Lung (tissue), 12 donors: ENCODE measurements around the gene SMIM26. TPM values are rescaled to one million over a fixed set of nuclear protein-coding genes. Genes with fewer than 3 reads are reported as not detected.

Experiments
- ATAC-seq: fragments of 200-7000 bp; cut with Tn5 transposase; one replicate; pipeline ENCODE4 v1.9.1; 2020; ENCODE audit warnings: moderate number of reproducible peaks; ENCODE audit not compliant: insufficient read depth, low FRiP score
- DNase-seq, 3 donors: peaks; one replicate each; pipeline ENCODE4 v3.0.0-alpha.2; 2013 to 2017
- H3K27ac ChIP-seq, 2 donors: one replicate each; pipeline ENCODE4 v1.5.1; 2013; ENCODE audit warnings: mild to moderate bottlenecking in 2 of 2, moderate library complexity in 2 of 2, control low read depth in 1 of 2, inconsistent platforms in 1 of 2, low read depth in 1 of 2, low read length in 1 of 2
- H3K27me3 ChIP-seq, 3 donors: one replicate each; pipeline ENCODE4 v1.5.1; 2013; ENCODE audit warnings: low read length in 2 of 3; ENCODE audit not compliant: control insufficient read depth in 3 of 3, insufficient read depth in 3 of 3
- H3K36me3 ChIP-seq, 4 donors: one replicate each; pipeline ENCODE4 v1.5.1; 2013; ENCODE audit warnings: low read length in 4 of 4, mild to moderate bottlenecking in 1 of 4, moderate library complexity in 1 of 4; ENCODE audit not compliant: control insufficient read depth in 4 of 4, insufficient read depth in 4 of 4
- H3K4me1 ChIP-seq, 5 donors: one replicate each; pipeline ENCODE4 v1.5.1; 2013; ENCODE audit warnings: low read length in 5 of 5, mild to moderate bottlenecking in 2 of 5, moderate library complexity in 1 of 5; ENCODE audit not compliant: control insufficient read depth in 5 of 5, insufficient read depth in 5 of 5
- H3K4me3 ChIP-seq: one replicate; pipeline ENCODE4 v1.5.1; 2013; ENCODE audit warnings: mild to moderate bottlenecking, control low read depth, moderate library complexity
- H3K9ac ChIP-seq, 2 donors: one replicate each; pipeline ENCODE4 v1.5.1; 2013; ENCODE audit warnings: low read length in 2 of 2, control low read depth in 1 of 2; ENCODE audit not compliant: insufficient read depth in 1 of 2
- H3K9me3 ChIP-seq, 4 donors: one replicate each; pipeline ENCODE4 v1.5.1; 2013; ENCODE audit warnings: low read length in 3 of 4, mild to moderate bottlenecking in 1 of 4, moderate library complexity in 1 of 4; ENCODE audit not compliant: control insufficient read depth in 4 of 4, insufficient read depth in 3 of 4
- WGBS, 2 donors: extraction: QIAGEN DNeasy Blood & Tissue Kit; methylation state at CpG; one replicate each; pipeline ENCODE4 v1.1.7; 2013; 5-methylcytosine and 5-hydroxymethylcytosine counted together
- polyA plus RNA-seq, 2 donors: library from polyadenylated mRNA; stranded (reverse); fragments of 200-250 nt; gene quantifications; one replicate each; pipeline ENCODE4 v1.2.1, GENCODE V29; 2013
- total RNA-seq, 2 donors: library from RNA; depleted of rRNA in 1 of 2; stranded (reverse); fragments of >200 nt in 1 of 2; gene quantifications; one replicate each; pipeline ENCODE4 v1.2.1, GENCODE V29; 2014 to 2021
- TF ChIP-seq, protein P1 (sequence below): IDR thresholded peaks from 2 replicates; pipeline ENCODE4 v1.5.1; 2012; ENCODE audit warnings: mild to moderate bottlenecking; ENCODE audit errors: control extremely low read depth, extremely low read depth
- donor health status: control.
- donor health status: control.
- donor health status: Bipolar disorder and iron deficiency.
- donor health status: healthy.
- donor health status: DM: yes; HTN: yes; CAD: no.

SMIM26 gene
- total and polyA plus RNA-seq, 4 donors, result 53.5 to 216 (median 67.9) TPM

DNA sequence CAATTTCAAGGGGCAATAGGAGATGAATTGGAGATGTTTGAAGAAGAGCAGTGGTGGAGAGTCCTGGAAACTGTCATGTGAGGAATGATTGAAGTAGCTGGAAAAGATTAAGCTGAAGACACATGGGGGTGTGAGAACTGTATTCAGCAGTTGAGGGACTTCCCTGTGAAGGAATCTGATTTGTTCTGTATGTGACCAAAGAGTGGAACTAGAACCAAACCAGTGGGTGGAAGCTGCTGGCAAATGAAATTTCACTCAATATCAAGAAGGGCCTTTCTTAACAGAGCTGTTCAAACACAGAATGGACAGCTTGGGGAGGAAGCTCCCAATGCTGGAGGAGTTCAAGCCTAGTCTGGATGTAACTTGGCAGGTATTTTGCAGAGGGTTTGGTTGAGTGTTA, 38.2 kb upstream of the SMIM26 start:
- Histone ChIP-seq H3K4me1 (no peaks in the 10 kb centered on the region), H3K27ac (no peak overlapping the region), H3K9ac (no peak overlapping the region), H3K9me3 (no peaks in the 10 kb centered on the region), H3K36me3 (peaks cover 55 to 70% (median 64%) of the 10 kb centered on the region in 4 donors), H3K4me3 (no peak overlapping the region), H3K27me3 (no peaks in the 10 kb centered on the region)
- TF ChIP-seq, protein P1, sequence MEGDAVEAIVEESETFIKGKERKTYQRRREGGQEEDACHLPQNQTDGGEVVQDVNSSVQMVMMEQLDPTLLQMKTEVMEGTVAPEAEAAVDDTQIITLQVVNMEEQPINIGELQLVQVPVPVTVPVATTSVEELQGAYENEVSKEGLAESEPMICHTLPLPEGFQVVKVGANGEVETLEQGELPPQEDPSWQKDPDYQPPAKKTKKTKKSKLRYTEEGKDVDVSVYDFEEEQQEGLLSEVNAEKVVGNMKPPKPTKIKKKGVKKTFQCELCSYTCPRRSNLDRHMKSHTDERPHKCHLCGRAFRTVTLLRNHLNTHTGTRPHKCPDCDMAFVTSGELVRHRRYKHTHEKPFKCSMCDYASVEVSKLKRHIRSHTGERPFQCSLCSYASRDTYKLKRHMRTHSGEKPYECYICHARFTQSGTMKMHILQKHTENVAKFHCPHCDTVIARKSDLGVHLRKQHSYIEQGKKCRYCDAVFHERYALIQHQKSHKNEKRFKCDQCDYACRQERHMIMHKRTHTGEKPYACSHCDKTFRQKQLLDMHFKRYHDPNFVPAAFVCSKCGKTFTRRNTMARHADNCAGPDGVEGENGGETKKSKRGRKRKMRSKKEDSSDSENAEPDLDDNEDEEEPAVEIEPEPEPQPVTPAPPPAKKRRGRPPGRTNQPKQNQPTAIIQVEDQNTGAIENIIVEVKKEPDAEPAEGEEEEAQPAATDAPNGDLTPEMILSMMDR, result no peak
- ATAC-seq, result no peak
- no peak for DNase-seq

DNA sequence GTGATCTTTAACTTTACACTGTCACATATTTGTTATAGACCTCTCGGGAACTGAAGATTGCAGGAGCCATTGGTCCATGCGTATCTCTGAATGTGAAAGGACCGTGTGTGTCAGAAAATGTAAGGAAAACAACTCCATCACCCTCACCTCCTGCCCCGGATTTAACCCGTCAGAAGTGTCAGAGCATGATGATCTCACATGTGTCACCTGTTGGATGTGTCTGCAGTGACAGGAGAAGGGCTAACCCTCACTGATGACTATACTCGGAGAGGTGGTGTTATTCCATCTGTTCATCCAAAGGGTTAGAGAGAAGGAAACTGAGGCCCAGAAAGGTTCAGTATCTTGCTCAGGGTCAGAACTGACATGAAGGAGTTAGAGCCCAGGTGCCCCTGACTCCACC, 34.6 kb upstream of the SMIM26 start:
- ATAC-seq, result no peak
- H3K9ac ChIP-seq, result no peak overlapping the region
- TF ChIP-seq, protein P1, result no peak
- no peaks in the 10 kb centered on the region for H3K9me3 ChIP-seq
- no peaks in the 10 kb centered on the region for H3K27me3 ChIP-seq
- no peak overlapping the region for H3K27ac ChIP-seq
- peaks cover 43 to 55% (median 50%) of the 10 kb centered on the region in 4 donors for H3K36me3 ChIP-seq
- H3K4me1 ChIP-seq, result no peaks in the 10 kb centered on the region
- H3K4me3 ChIP-seq, result no peak overlapping the region
- WGBS, 2 donors, result 82 to 90% methylated on average over 6 of the region's 6 CpGs
- no peak for DNase-seq

DNA sequence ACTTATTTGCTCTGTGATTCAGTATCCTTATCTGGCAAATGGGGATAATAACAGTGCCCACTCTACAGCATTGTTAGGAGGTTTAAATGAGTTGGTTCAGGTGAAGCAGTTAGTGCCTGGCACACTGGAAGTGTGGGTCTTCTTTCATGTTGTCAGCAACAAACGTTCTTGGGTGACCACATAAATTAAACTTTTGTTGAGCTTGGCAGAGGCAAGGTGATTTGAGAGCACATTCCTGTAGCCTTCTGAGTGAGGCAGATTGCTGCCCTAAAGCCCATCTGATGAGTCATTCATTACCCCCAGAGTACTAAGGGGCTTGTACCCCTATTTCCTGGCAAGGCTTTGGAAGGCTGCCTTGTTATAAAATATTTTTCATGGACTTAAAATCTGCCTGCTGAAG, 33.7 kb upstream of the SMIM26 start:
- Histone ChIP-seq H3K4me1 (no peaks in the 10 kb centered on the region), H3K27me3 (no peaks in the 10 kb centered on the region), H3K9ac (no peak overlapping the region), H3K9me3 (no peaks in the 10 kb centered on the region), H3K36me3 (peaks cover 37 to 50% (median 43%) of the 10 kb centered on the region in 4 donors), H3K4me3 (no peak overlapping the region), H3K27ac (no peak overlapping the region)
- TF ChIP-seq, protein P1, result no peak
- DNase-seq (no peak), ATAC-seq (no peak)
- WGBS, 2 donors, result 42 to 69% methylated on average over 1 of the region's 1 CpG

DNA sequence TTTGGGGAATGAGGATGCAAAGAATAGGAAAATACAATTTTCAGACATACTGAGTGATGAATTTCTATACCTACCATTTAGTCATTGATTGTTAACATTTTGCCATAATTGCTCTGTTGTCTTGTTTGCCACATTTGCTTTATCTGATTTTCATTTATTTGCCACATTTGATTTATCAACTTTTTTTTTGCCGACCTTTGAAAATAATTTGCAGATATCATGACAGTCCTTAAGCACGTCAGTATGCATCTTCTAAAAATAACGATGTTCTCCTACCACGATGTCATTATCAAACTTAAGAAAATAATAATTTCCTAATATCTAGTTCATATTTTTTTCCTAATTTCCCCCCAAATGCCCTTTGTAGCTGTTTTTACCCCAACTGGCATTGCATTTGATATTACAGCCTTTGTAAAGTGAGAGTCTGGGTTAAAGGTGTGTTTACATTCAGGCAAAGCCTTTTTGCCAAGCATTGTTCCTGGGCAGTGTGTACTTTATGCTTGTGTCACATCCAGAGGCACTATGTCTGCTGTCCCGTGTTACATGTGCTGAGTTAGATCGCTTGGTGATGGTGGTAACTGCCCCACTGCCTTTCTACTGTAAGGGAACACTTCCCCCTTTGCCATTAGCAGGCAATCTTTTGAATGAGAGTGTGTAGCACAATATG, 33.1 kb upstream of the SMIM26 start:
- TF ChIP-seq, protein P1, result no peak
- Histone ChIP-seq H3K4me3 (no peak overlapping the region), H3K9ac (no peak overlapping the region), H3K4me1 (no peaks in the 10 kb centered on the region), H3K9me3 (no peaks in the 10 kb centered on the region), H3K36me3 (peaks cover 31 to 46% (median 39%) of the 10 kb centered on the region in 4 donors), H3K27me3 (no peaks in the 10 kb centered on the region), H3K27ac (no peak overlapping the region)
- WGBS, 2 donors, result 82 to 84% methylated on average over 6 of the region's 6 CpGs
- DNase-seq, result no peak
- ATAC-seq, result no peak
